GM12878 (cell line): Measurements from ENCODE around the gene GLTP. TPM values are rescaled to one million over a fixed set of nuclear protein-coding genes. Genes with fewer than 3 reads are reported as not detected.

Experiments used
- ATAC-seq: fragments of 200-7000 bp; cut with Tn5 transposase; 3 replicates; pipeline ENCODE4 v1.9.1; 2020; ENCODE audit warnings: mild to moderate bottlenecking, moderate library complexity
- BruUV-seq: library from RNA; stranded (reverse); fragments of 400-500 nt; replicated peaks from 2 replicates; lab custom pipeline; 2021; lab: Mats Ljungman, UMichigan
- CTCF ChIA-PET: fragments of 300-600 bp; sonication (Branson Sonifier 250); formaldehyde crosslinking; extraction: SDS; loops from one replicate; lab custom pipeline; 2021; ENCODE audit warnings: inconsistent platforms; lab: Yijun Ruan, JAX
- POLR2A ChIA-PET: fragments of 350-600 bp; formaldehyde crosslinking; extraction: SDS; loops from one replicate; lab custom pipeline; 2021; ENCODE audit warnings: inconsistent platforms; lab: Charles Lee
- RAD21 ChIA-PET: fragments of 300-600 bp; sonication (Branson Sonifier 250); formaldehyde crosslinking; loops from one replicate; lab custom pipeline; 2023; ENCODE audit warnings: antibody characterized with exemption; ENCODE audit not compliant: unreplicated experiment; lab: Charles Lee
- SMC1A ChIA-PET: fragments of 300-600 bp; sonication (Branson Sonifier 250); formaldehyde crosslinking; loops from one replicate; lab custom pipeline; 2023; ENCODE audit not compliant: unreplicated experiment, uncharacterized antibody; lab: Charles Lee
- DNase-seq: peaks from one replicate; pipeline ENCODE4 v3.0.0-alpha.2; 2011; ENCODE audit warnings: low read depth, low spot score
- FAIRE-seq: peaks from 3 replicates; lab custom pipeline; 2011; peaks lifted over from hg19 to GRCh38; lab: Jason Lieb, UNC
- H2AFZ ChIP-seq: 2 replicates; pipeline ENCODE4 v1.6.0; 2011; ENCODE audit warnings: low read depth, low read length, control low read depth; ENCODE audit not compliant: control insufficient read depth
- H3K27ac ChIP-seq: 2 replicates; pipeline ENCODE4 v1.5.1; 2011; ENCODE audit warnings: control low read depth; ENCODE audit not compliant: control insufficient read depth, insufficient read depth
- H3K27me3 ChIP-seq, 2 experiments: replicated peaks in 1 of 2; 2 replicates each; pipeline versions ENCODE4 v1.6.0 to v1.6.1; 2011; ENCODE audit warnings: low read length in 1 of 2; ENCODE audit not compliant: control insufficient read depth in 2 of 2, insufficient read depth in 2 of 2
- H3K36me3 ChIP-seq, 2 experiments: 2 replicates each; pipeline ENCODE4 v1.5.1; 2011; ENCODE audit warnings: low read length in 1 of 2; ENCODE audit not compliant: control insufficient read depth in 2 of 2, insufficient read depth in 2 of 2
- H3K4me1 ChIP-seq: 2 replicates; pipeline ENCODE4 v1.6.1; 2011; ENCODE audit warnings: mild to moderate bottlenecking, low read length, moderate library complexity, mixed read lengths; ENCODE audit not compliant: control insufficient read depth, insufficient read depth
- H3K4me2 ChIP-seq: 2 replicates; pipeline ENCODE4 v1.6.0; 2011; ENCODE audit warnings: control low read depth; ENCODE audit not compliant: control insufficient read depth, insufficient read depth
- H3K4me3 ChIP-seq: fragments of 200-600 bp; sonication (generic); 2 replicates; pipeline ENCODE4 v1.5.1; 2016
- H3K79me2 ChIP-seq: 2 replicates; pipeline ENCODE4 v1.6.0; 2011; ENCODE audit warnings: low read length; ENCODE audit not compliant: control insufficient read depth, insufficient read depth
- H3K9ac ChIP-seq: 2 replicates; pipeline ENCODE4 v1.8.0; 2011; ENCODE audit warnings: low read length, control low read depth, mixed read lengths; ENCODE audit not compliant: control insufficient read depth, insufficient read depth
- H3K9me3 ChIP-seq: replicated peaks from 3 replicates; pipeline ENCODE4 v1.5.1; 2011; ENCODE audit warnings: mild to moderate bottlenecking, low read length; ENCODE audit not compliant: control insufficient read depth, insufficient read depth
- H4K20me1 ChIP-seq: 2 replicates; pipeline ENCODE4 v1.6.0; 2011; ENCODE audit not compliant: control insufficient read depth, insufficient read depth
- CEBPZ ChIP-seq: fragments of 150-350 bp; IDR thresholded peaks from 2 replicates; pipeline ENCODE4 v1.6.1; 2016; ENCODE audit warnings: low read depth, low read length
- CHD2 ChIP-seq: IDR thresholded peaks from 2 replicates; pipeline ENCODE4 v1.6.1; 2011; ENCODE audit warnings: low read depth, low read length, improper control_type of control experiment, borderline replicate concordance
- E2F4 ChIP-seq: IDR thresholded peaks from 2 replicates; pipeline ENCODE4 v1.6.1; 2012; ENCODE audit warnings: low read depth, low read length, improper control_type of control experiment
- HDAC2 ChIP-seq: fragments of 200-600 bp; sonication (generic); IDR thresholded peaks from 2 replicates; pipeline ENCODE4 v1.6.1; 2017
- KLF5 ChIP-seq: fragments of 450-650 bp; IDR thresholded peaks from 2 replicates; pipeline ENCODE4 v1.6.1; 2014; ENCODE audit warnings: mild to moderate bottlenecking; ENCODE audit not compliant: partially characterized antibody
- RUNX3 ChIP-seq: IDR thresholded peaks from 2 replicates; pipeline ENCODE4 v1.6.1; 2012; ENCODE audit warnings: low read length, inconsistent platforms
- ZNF687 ChIP-seq: fragments of 450-650 bp; IDR thresholded peaks from 2 replicates; pipeline ENCODE4 v1.6.1; 2017; ENCODE audit warnings: mild to moderate bottlenecking, moderate library complexity
- WGBS: methylation state at CpG from one replicate; pipeline ENCODE4 v1.1.6; 2016; ENCODE audit warnings: low lambda C conversion rate; ENCODE audit not compliant: insufficient replicate concordance, insufficient coverage; ENCODE audit errors: missing lambda C conversion rate; 5-methylcytosine and 5-hydroxymethylcytosine counted together
- in situ Hi-C: fragments of 300-500 bp; cut with MboI; formaldehyde crosslinking; loops from 9 replicates; pipeline ENCODE4 v1.14.3; 2018; ENCODE audit warnings: mixed read lengths
- intact Hi-C: fragments of 100-400 bp; cut with micrococcal nuclease; formaldehyde crosslinking; loops from one replicate; pipeline ENCODE4 v1.14.2; 2022; ENCODE audit not compliant: unreplicated experiment
- polyA plus RNA-seq, 11 experiments: library from polyadenylated mRNA; depleted of rRNA in 4 of 11; unstranded in 6 of 11; stranded (reverse) in 5 of 11; fragments of >200 nt; fragmentation: Nextera tagmentation in 4 of 11; fragmentation: Illumina TruSeq in 1 of 11; extraction: Ambion mirVana in 4 of 11; extraction: Trizol in 1 of 11; gene quantifications; 1 replicate in 1 of 11; 2 replicates in 10 of 11; pipeline versions ENCODE4 v1.2.1 to v1.2.3, GENCODE V29; 2011 to 2016; ENCODE audit warnings: inconsistent platforms in 2 of 11, missing spikeins in 2 of 11, low read depth in 1 of 11
- total RNA-seq, 4 experiments: library from RNA; depleted of rRNA in 3 of 4; stranded (reverse); fragments of >200 nt in 3 of 4; fragmentation: Illumina TruSeq in 1 of 4; extraction: Trizol in 1 of 4; gene quantifications; 2 replicates each; pipeline versions ENCODE4 v1.2.1 to v1.2.3, GENCODE V29; 2013 to 2021

GLTP gene
- total and polyA plus RNA-seq, 10 of the 15 experiments (the other 5 are each of a cell fraction or from before 2014, with no cell fraction given), result 16.8 to 44.0 (median 25.3) TPM

DNA sequence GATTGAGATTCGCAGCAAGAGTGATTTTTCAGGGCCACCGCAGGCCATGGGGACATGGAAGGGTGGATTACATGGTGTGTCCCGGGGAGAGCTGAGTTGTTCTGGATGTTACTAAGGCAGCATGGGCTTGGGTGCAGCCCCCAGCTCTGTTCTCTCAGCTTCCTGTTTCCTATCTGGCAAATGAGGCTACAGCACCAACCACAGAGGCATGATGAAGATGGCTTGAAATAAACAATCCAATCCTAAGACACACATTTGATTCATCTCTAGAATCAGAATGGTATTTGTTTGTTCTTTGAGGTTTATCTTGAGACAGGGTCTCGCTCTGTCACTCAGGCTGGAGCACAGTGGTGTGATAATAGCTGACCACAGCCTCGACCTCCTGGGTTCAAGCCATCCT lies 21.6 kb downstream of the GLTP start:
- intact Hi-C loops (no loop called here), in situ Hi-C loops (no loop called here)
- Histone ChIP-seq H3K9ac (no peak overlapping the region), H3K27me3 (no peaks in the 10 kb centered on the region), H3K4me2 (no peak overlapping the region), H3K9me3 (no peaks in the 10 kb centered on the region), H4K20me1 (no peaks in the 10 kb centered on the region), H3K4me1 (no peaks in the 10 kb centered on the region), H3K79me2 (no peaks in the 10 kb centered on the region)
- ChIA-PET CTCF (interaction anchor here (1.1 to 3.7 kb wide), 7 partner anchors 9 to 68 kb away, joined by 3 to 11 read pairs (median 3); no protein-coding TSS in a partner anchor), POLR2A (no interaction called here)
- no TSS peak for BruUV-seq
- FAIRE-seq (no peak), DNase-seq (no peak)
- TF ChIP-seq KLF5 (no peak), RUNX3 (peak; percentile 33)
- TF ChIP-seq, all 136 proteins: peak for 1
- ChIA-PET RAD21 (interaction anchor here (1.1 kb wide), 1 partner anchor 9 kb away, joined by 3 read pairs; no protein-coding TSS in a partner anchor), SMC1A (interaction anchor here (1.2 to 2.2 kb wide), 3 partner anchors 13 to 84 kb away, joined by 3 to 7 read pairs (median 4); no protein-coding TSS in a partner anchor)
- 72% methylated on average over 5 of the region's 5 CpGs for WGBS
- Histone ChIP-seq H2AFZ (no peak overlapping the region), H3K36me3 (peaks cover 1 to 6% of the 10 kb centered on the region in 2 experiments; a peak in 3 of 4 replicates), H3K27ac (no peak overlapping the region), H3K4me3 (no peak overlapping the region)
- ATAC-seq, result no peak

DNA sequence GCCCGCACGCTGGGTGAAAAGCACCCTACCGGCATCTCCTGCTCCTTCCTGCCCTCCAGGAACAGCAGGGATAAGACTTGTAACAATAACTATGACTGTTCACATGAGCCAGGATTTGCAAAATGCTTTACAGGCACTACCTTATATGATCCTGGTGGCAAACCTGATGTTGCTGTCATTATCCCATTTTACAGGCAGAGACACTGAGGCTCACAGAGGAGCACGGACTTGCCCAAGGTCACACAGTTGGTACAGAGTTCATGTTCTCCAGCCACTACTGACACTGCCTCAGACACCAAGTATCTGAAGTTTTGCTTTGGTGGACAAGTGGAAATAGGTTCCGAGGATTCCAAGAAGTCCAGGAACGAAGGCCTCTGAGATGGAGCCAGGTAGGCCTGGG lies 22.6 kb downstream of the GLTP start:
- WGBS, result 96% methylated on average over 6 of the region's 6 CpGs
- Histone ChIP-seq H3K36me3 (peaks cover 1 to 6% of the 10 kb centered on the region in 2 experiments; a peak in 3 of 4 replicates), H3K27ac (no peak overlapping the region), H3K4me2 (no peak overlapping the region), H3K9me3 (no peaks in the 10 kb centered on the region), H2AFZ (no peak overlapping the region), H3K9ac (no peak overlapping the region), H3K4me1 (no peaks in the 10 kb centered on the region), H3K79me2 (no peaks in the 10 kb centered on the region), H3K4me3 (no peak overlapping the region), H3K27me3 (no peaks in the 10 kb centered on the region), H4K20me1 (no peaks in the 10 kb centered on the region)
- ATAC-seq, result no peak
- ChIA-PET POLR2A (interaction anchor here (0.6 kb wide), 1 partner anchor 998 kb away, joined by 3 read pairs; no protein-coding TSS in a partner anchor), CTCF (interaction anchor here (2.8 to 3.7 kb wide), 2 partner anchors 10 to 12 kb away, joined by 11 read pairs; no protein-coding TSS in a partner anchor), RAD21 (interaction anchor here (1.1 kb wide), 1 partner anchor 8 kb away, joined by 3 read pairs; no protein-coding TSS in a partner anchor), SMC1A (interaction anchor here (2.2 kb wide), 1 partner anchor 12 kb away, joined by 7 read pairs; no protein-coding TSS in a partner anchor)
- BruUV-seq, result no TSS peak
- in situ Hi-C loops, result no loop called here
- no peak for DNase-seq
- FAIRE-seq, result no peak
- intact Hi-C loops, result no loop called here
- no peak for TF ChIP-seq ZNF687
- TF ChIP-seq E2F4, result no peak
- no peak for TF ChIP-seq HDAC2
- no peak for TF ChIP-seq CHD2
- no peak for TF ChIP-seq CEBPZ
